H7 (cell line): ENCODE data around the gene TIMM44. TPM values are rescaled to one million over a fixed set of nuclear protein-coding genes. Genes with fewer than 3 reads are reported as not detected.
A peak's percentile ranks its signal among the peaks of the same experiment; 100 is the strongest.

ENCODE experiments used
- DNase-seq: peaks from one replicate; pipeline ENCODE4 v3.0.0; 2012
- H3K27me3 ChIP-seq: 2 replicates; pipeline ENCODE4 v1.6.0; 2011; ENCODE audit warnings: mild to moderate bottlenecking, low read length; ENCODE audit not compliant: control insufficient read depth, insufficient read depth
- H3K36me3 ChIP-seq: replicated peaks from 2 replicates; pipeline ENCODE4 v1.5.1; 2011; ENCODE audit warnings: low read length; ENCODE audit not compliant: control insufficient read depth, insufficient read depth
- H3K4me3 ChIP-seq: 2 replicates; pipeline ENCODE4 v1.5.1; 2011; ENCODE audit warnings: low read depth, mild to moderate bottlenecking, control low read depth, low read length, moderate library complexity; ENCODE audit not compliant: insufficient read depth
- total RNA-seq: library from RNA; depleted of rRNA; stranded (reverse); fragments of >200 nt; shearing (Covaris generic); gene quantifications from 2 replicates; pipeline ENCODE4 v1.2.3, GENCODE V29; 2014

Gene TIMM44
- total RNA-seq, 1 experiment from 2014 or later: 131 TPM

- Histone ChIP-seq H3K4me3 (no peak overlapping the region), H3K27me3 (peaks cover 33% of the 10 kb centered on the region), H3K36me3 (peaks cover 1% of the 10 kb centered on the region)
- no peak for DNase-seq
Measured at GRCh38 chr19:7912697-7913564, 30.5 kb downstream of the TIMM44 start.

GRCh38 chr19:7912144-7912696 is 31.2 kb downstream of the TIMM44 start:
- Histone ChIP-seq H3K4me3 (no peak overlapping the region), H3K36me3 (peaks cover 1% of the 10 kb centered on the region), H3K27me3 (peaks cover 26% of the 10 kb centered on the region)
- no peak for DNase-seq

- Histone ChIP-seq H3K27me3 (peaks cover 22% of the 10 kb centered on the region), H3K36me3 (peaks cover 1% of the 10 kb centered on the region), H3K4me3 (no peak overlapping the region)
- no peak for DNase-seq
Measured at GRCh38 chr19:7911508-7912143, 31.8 kb downstream of the TIMM44 start.

DNA sequence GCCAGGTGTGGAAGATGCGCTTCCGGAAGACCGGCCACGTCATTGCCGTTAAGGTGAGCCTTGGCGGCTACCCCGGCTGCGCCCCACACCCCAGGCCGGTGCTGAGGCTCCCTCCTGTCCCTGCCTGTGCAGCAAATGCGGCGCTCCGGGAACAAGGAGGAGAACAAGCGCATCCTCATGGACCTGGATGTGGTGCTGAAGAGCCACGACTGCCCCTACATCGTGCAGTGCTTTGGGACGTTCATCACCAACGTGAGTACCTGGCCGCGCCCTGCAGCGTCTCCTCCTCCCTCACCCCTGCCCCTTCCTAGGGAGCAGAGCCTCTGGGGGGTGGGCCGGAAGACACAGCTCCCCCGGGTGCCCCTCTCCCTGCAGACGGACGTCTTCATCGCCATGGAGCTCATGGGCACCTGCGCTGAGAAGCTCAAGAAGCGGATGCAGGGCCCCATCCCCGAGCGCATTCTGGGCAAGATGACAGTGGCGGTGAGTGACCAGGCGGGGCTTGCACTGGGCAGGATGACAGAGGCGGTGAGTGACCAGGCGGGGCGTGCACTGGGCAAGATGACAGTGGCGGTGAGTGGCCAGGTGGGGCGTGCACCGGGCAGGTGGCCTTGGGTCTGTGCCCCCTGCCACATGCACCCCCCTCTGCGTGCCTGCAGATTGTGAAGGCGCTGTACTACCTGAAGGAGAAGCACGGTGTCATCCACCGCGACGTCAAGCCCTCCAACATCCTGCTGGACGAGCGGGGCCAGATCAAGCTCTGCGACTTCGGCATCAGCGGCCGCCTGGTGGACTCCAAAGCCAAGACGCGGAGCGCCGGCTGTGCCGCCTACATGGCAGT is 32.9 kb downstream of the TIMM44 start:
- no peak for DNase-seq
- Histone ChIP-seq H3K27me3 (peaks cover 12% of the 10 kb centered on the region), H3K4me3 (no peak overlapping the region), H3K36me3 (peaks cover 1% of the 10 kb centered on the region)

DNA sequence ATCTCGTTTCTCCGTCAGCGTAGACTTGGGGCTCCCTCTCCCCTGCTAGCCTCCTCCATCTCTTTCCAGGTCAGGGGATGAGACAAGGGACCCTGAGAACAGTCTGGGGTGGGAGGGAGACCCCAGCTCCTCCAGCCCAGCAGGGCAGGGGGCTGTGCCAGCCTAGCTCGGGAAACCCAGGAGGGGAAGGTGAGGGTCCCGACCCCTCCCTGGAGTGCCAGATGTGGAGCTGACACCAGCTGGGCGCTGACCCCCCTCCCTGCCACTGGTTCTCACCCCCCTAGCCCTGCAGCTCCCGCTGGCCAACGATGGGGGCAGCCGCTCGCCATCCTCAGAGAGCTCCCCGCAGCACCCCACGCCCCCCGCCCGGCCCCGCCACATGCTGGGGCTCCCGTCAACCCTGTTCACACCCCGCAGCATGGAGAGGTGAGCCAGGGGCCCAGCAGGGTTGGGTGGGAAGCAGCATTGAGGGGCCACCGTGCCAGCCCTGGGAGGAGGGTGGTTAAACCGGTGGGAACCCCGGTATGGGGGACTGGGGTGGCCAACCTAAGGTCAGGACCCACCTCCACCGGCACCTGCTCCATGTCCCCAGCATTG is 33.9 kb downstream of the TIMM44 start:
- Histone ChIP-seq H3K27me3 (peaks cover 4% of the 10 kb centered on the region), H3K4me3 (no peak overlapping the region), H3K36me3 (peaks cover 1% of the 10 kb centered on the region)
- no peak for DNase-seq

- Histone ChIP-seq H3K27me3 (no peaks in the 10 kb centered on the region), H3K36me3 (peaks cover 1% of the 10 kb centered on the region), H3K4me3 (no peak overlapping the region)
- DNase-seq: peak; percentile 83
Measured at GRCh38 chr19:7908742-7909461, 34.6 kb downstream of the TIMM44 start.

GRCh38 chr19:7908078-7908699 is 35.3 kb downstream of the TIMM44 start:
- no peak for DNase-seq
- no peaks in the 10 kb centered on the region for H3K27me3 ChIP-seq
- H3K36me3 ChIP-seq: peaks cover 1% of the 10 kb centered on the region
- H3K4me3 ChIP-seq: no peak overlapping the region

DNA sequence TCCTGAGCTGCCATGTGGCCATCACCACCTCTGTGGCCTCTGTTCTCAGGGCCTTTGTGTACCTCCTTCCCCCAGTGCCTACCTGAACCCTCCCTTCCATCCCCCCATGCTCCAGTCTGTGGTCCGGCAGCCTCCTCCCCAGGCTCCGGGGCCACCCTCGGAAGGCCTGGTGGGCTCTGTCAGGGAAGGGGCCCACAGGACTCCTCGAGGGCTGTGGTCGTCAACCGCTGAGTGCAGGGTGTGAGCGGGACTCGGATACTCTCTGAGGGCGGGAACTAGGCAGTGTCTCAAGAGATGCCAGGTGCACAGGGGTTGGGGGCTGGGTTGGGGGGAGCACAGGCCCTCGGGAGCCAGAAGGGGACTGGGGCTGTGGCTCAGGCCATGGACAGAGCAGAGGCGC is 35.9 kb downstream of the TIMM44 start:
- H3K27me3 ChIP-seq: no peaks in the 10 kb centered on the region
- no peak overlapping the region for H3K4me3 ChIP-seq
- peaks cover 1% of the 10 kb centered on the region for H3K36me3 ChIP-seq
- no peak for DNase-seq

GRCh38 chr19:7907122-7907521 is 36.3 kb downstream of the TIMM44 start:
- peaks cover 1% of the 10 kb centered on the region; the same call in 1 of the 2 replicates for H3K36me3 ChIP-seq
- H3K27me3 ChIP-seq: no peaks in the 10 kb centered on the region; the same call in 1 of the 2 replicates
- no peak overlapping the region for H3K4me3 ChIP-seq
- DNase-seq: no peak

DNA sequence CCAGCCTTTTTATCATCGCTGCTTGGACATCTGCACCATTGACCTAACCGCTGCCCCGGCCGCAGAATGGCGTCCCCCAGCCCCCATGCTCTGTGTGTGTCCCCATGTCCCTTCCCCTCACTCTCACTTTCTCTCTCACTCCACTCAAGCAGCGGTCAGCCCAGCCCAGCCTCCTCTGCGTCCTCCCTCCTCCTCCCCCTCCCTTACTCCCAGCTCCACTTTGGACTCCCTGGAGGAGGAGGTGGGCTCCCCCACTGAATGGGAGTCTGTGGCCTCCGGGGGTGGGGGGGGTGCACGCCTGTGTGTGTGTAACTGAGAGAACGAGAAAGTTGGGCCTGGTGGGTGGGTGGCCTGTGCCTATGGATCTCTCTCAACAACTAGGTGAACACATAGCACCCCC is 37.6 kb downstream of the TIMM44 start:
- Histone ChIP-seq H3K4me3 (no peak overlapping the region), H3K27me3 (no peaks in the 10 kb centered on the region; the same call in 1 of the 2 replicates), H3K36me3 (peaks cover 1% of the 10 kb centered on the region; the same call in 1 of the 2 replicates)
- DNase-seq: no peak

DNA sequence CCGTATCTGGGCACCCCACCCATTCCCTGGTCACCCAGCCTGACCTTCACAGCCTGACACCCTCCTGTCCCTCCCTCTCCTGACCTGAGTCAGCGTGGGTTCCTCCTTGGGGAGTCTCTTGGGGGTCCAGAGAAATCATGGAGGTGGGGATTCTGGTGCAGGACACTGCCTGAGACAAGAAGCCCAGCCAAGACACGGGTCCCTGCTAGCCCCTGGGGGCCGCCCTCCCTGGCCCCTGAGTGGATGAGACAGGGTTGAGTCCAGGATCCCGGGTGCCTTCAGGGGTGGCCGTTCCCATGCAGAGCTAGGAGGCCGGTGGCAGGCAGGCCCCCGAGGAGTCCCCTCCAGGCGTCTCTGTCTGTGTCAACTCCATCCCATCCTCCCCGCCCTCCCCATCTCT is 38.2 kb downstream of the TIMM44 start:
- Histone ChIP-seq H3K27me3 (no peaks in the 10 kb centered on the region; the same call in 1 of the 2 replicates), H3K36me3 (no peaks in the 10 kb centered on the region; the same call in 1 of the 2 replicates), H3K4me3 (no peak overlapping the region)
- DNase-seq: no peak

GRCh38 chr19:7904074-7905020 is 39.1 kb downstream of the TIMM44 start:
- peak; percentile 92 for DNase-seq

More at GRCh38 chr19:7904074-7905020, 39.1 kb downstream of the TIMM44 start:
- no peaks in the 10 kb centered on the region; the same call in 1 of the 2 replicates for H3K36me3 ChIP-seq
- no peaks in the 10 kb centered on the region; the same call in 1 of the 2 replicates for H3K27me3 ChIP-seq
- peak overlapping the region; percentile 88 for H3K4me3 ChIP-seq
